ENCODE results near the gene CYSRT1.

The CYSRT1 gene

GRCh38 chr9:137187386-137187785 lies 37.6 kb upstream of the CYSRT1 start:
- Mint-ChIP-seq H3K9me3 (ENCODE audit: low read depth) (no peaks in the 10 kb centered on the region), H3K4me3 (peak overlapping the region; percentile 90), H3K4me1 (ENCODE audit: low read depth) (peaks cover 22% of the 10 kb centered on the region), H3K36me3 (no peaks in the 10 kb centered on the region), H3K27me3 (no peaks in the 10 kb centered on the region), H3K27ac (peak overlapping the region; percentile 83)

- Mint-ChIP-seq H3K9me3 (ENCODE audit: low read depth) (no peaks in the 10 kb centered on the region), H3K4me3 (peak overlapping the region; percentile 90), H3K27me3 (no peaks in the 10 kb centered on the region), H3K36me3 (no peaks in the 10 kb centered on the region), H3K4me1 (ENCODE audit: low read depth) (peaks cover 22% of the 10 kb centered on the region), H3K27ac (peak overlapping the region; percentile 76)
Measured at GRCh38 chr9:137188086-137188489, 36.9 kb upstream of the CYSRT1 start.

GRCh38 chr9:137188490-137189296 lies 36.3 kb upstream of the CYSRT1 start, which contains the start of the genes ANAPC2 and SSNA1:
Gene ANAPC2, minus strand, starts transcription at chr9:137188560. Its CDS starts 28 bp downstream, at chr9:137188532.
Gene SSNA1, plus strand, starts transcription at chr9:137188676. Its CDS starts 51 bp downstream, at chr9:137188727.
- peak within 1 kb of the TSS; percentile 96 for H3K4me3 Mint-ChIP-seq
- H3K36me3 Mint-ChIP-seq = no peaks in the 10 kb centered on the region
- peaks cover 22% of the 10 kb centered on the region for H3K4me1 Mint-ChIP-seq (ENCODE audit: low read depth)
- H3K27ac Mint-ChIP-seq = peak within 1 kb of the TSS; percentile 92
- no peaks in the 10 kb centered on the region for H3K9me3 Mint-ChIP-seq (ENCODE audit: low read depth)
- H3K27me3 Mint-ChIP-seq = no peaks in the 10 kb centered on the region

- Mint-ChIP-seq H3K36me3 (no peaks in the 10 kb centered on the region), H3K9me3 (ENCODE audit: low read depth) (no peaks in the 10 kb centered on the region), H3K4me1 (ENCODE audit: low read depth) (peaks cover 22% of the 10 kb centered on the region), H3K27ac (peak overlapping the region; percentile 92), H3K4me3 (peak overlapping the region; percentile 96), H3K27me3 (no peaks in the 10 kb centered on the region)
Measured at GRCh38 chr9:137189297-137190295, 35.4 kb upstream of the CYSRT1 start.

- Mint-ChIP-seq H3K27ac (peak overlapping the region; percentile 64), H3K4me3 (peak overlapping the region; percentile 68), H3K27me3 (no peaks in the 10 kb centered on the region), H3K36me3 (no peaks in the 10 kb centered on the region), H3K4me1 (ENCODE audit: low read depth) (peaks cover 22% of the 10 kb centered on the region), H3K9me3 (ENCODE audit: low read depth) (no peaks in the 10 kb centered on the region)
Measured at GRCh38 chr9:137190315-137190856, 34.6 kb upstream of the CYSRT1 start.

- Mint-ChIP-seq H3K27me3 (no peaks in the 10 kb centered on the region), H3K9me3 (ENCODE audit: low read depth) (no peaks in the 10 kb centered on the region), H3K4me1 (ENCODE audit: low read depth) (peaks cover 22% of the 10 kb centered on the region), H3K36me3 (no peaks in the 10 kb centered on the region), H3K27ac (no peak overlapping the region), H3K4me3 (peak overlapping the region; percentile 68)
Measured at GRCh38 chr9:137191245-137191644, 33.7 kb upstream of the CYSRT1 start.

GRCh38 chr9:137191691-137192447 lies 33.1 kb upstream of the CYSRT1 start:
- Mint-ChIP-seq H3K27ac (no peak overlapping the region), H3K36me3 (no peaks in the 10 kb centered on the region), H3K9me3 (ENCODE audit: low read depth) (no peaks in the 10 kb centered on the region), H3K27me3 (no peaks in the 10 kb centered on the region), H3K4me1 (ENCODE audit: low read depth) (peaks cover 18% of the 10 kb centered on the region), H3K4me3 (no peak overlapping the region)

GRCh38 chr9:137192448-137192780 lies 32.6 kb upstream of the CYSRT1 start:
- H3K27ac Mint-ChIP-seq = no peak overlapping the region
- H3K4me1 Mint-ChIP-seq (ENCODE audit: low read depth) = peaks cover 14% of the 10 kb centered on the region
- H3K4me3 Mint-ChIP-seq = no peak overlapping the region
- no peaks in the 10 kb centered on the region for H3K9me3 Mint-ChIP-seq (ENCODE audit: low read depth)
- no peaks in the 10 kb centered on the region for H3K27me3 Mint-ChIP-seq
- no peaks in the 10 kb centered on the region for H3K36me3 Mint-ChIP-seq

- H3K36me3 Mint-ChIP-seq = no peaks in the 10 kb centered on the region
Measured at GRCh38 chr9:137192859-137193258, 32.1 kb upstream of the CYSRT1 start.

GRCh38 chr9:137193771-137194170 lies 31.2 kb upstream of the CYSRT1 start:
- no peaks in the 10 kb centered on the region for H3K27me3 Mint-ChIP-seq
- no peaks in the 10 kb centered on the region for H3K9me3 Mint-ChIP-seq (ENCODE audit: low read depth)
- H3K27ac Mint-ChIP-seq = no peak overlapping the region
- peaks cover 9% of the 10 kb centered on the region for H3K4me1 Mint-ChIP-seq (ENCODE audit: low read depth)
- no peak overlapping the region for H3K4me3 Mint-ChIP-seq
- no peaks in the 10 kb centered on the region for H3K36me3 Mint-ChIP-seq

More at GRCh38 chr9:137192859-137193258, 32.1 kb upstream of the CYSRT1 start:
- Mint-ChIP-seq H3K27me3 (no peaks in the 10 kb centered on the region), H3K27ac (no peak overlapping the region), H3K4me3 (no peak overlapping the region), H3K4me1 (ENCODE audit: low read depth) (peaks cover 11% of the 10 kb centered on the region), H3K9me3 (ENCODE audit: low read depth) (no peaks in the 10 kb centered on the region)

- Mint-ChIP-seq H3K4me3 (no peak overlapping the region), H3K36me3 (no peaks in the 10 kb centered on the region), H3K4me1 (ENCODE audit: low read depth) (peaks cover 6% of the 10 kb centered on the region), H3K27me3 (no peaks in the 10 kb centered on the region), H3K9me3 (ENCODE audit: low read depth) (no peaks in the 10 kb centered on the region), H3K27ac (no peak overlapping the region)
Measured at GRCh38 chr9:137194388-137194787, 30.6 kb upstream of the CYSRT1 start.

GRCh38 chr9:137194909-137195308 lies 30.1 kb upstream of the CYSRT1 start:
- Mint-ChIP-seq H3K9me3 (ENCODE audit: low read depth) (no peaks in the 10 kb centered on the region), H3K27ac (no peak overlapping the region), H3K4me1 (ENCODE audit: low read depth) (peaks cover 6% of the 10 kb centered on the region), H3K36me3 (no peaks in the 10 kb centered on the region), H3K4me3 (no peak overlapping the region), H3K27me3 (no peaks in the 10 kb centered on the region)

- H3K27me3 Mint-ChIP-seq = no peaks in the 10 kb centered on the region
- H3K4me1 Mint-ChIP-seq (ENCODE audit: low read depth) = peaks cover 5% of the 10 kb centered on the region
- H3K36me3 Mint-ChIP-seq = no peaks in the 10 kb centered on the region
- no peak overlapping the region for H3K27ac Mint-ChIP-seq
- H3K4me3 Mint-ChIP-seq = no peak overlapping the region
- H3K9me3 Mint-ChIP-seq (ENCODE audit: low read depth) = no peaks in the 10 kb centered on the region
Measured at GRCh38 chr9:137195525-137196220, 29.3 kb upstream of the CYSRT1 start.
